ENCODE measurements around the gene BABAM2.

Gene BABAM2

DNA sequence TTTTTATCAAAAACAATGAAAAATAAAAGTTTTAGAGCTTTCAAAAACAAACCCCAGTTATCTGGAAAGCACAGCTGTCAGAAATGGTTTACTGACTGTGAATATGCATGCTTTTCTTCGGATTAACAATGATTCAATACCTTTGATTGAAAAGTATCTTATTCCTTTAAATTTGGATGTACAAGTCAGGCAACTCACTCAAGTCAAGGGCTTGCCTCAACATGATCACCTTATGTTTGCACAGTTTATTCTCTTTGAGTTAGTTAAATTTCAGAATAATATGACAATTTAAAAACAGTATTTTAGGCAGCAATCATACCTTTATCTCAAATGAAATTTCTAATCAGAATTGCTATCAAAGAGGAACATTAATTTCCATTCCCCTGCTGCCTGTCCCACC, 393.3 kb downstream of the BABAM2 start:
- no peak overlapping the region for H3K4me3 ChIP-seq (ENCODE audit: low read depth, low read length)
- no peak for DNase-seq (ENCODE audit: low read depth)
- TF ChIP-seq POLR2A (IDR thresholded peaks at IDR 0.05; ENCODE audit: extremely low read depth, insufficient read length) (no peak), MYC (IDR thresholded peaks at IDR 0.05; ENCODE audit: low read depth, low read length) (no peak)
- TF ChIP-seq, protein P1, sequence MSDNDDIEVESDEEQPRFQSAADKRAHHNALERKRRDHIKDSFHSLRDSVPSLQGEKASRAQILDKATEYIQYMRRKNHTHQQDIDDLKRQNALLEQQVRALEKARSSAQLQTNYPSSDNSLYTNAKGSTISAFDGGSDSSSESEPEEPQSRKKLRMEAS (IDR thresholded peaks at IDR 0.05; ENCODE audit: low read depth, low read length): no peak
- TF ChIP-seq, protein P2, sequence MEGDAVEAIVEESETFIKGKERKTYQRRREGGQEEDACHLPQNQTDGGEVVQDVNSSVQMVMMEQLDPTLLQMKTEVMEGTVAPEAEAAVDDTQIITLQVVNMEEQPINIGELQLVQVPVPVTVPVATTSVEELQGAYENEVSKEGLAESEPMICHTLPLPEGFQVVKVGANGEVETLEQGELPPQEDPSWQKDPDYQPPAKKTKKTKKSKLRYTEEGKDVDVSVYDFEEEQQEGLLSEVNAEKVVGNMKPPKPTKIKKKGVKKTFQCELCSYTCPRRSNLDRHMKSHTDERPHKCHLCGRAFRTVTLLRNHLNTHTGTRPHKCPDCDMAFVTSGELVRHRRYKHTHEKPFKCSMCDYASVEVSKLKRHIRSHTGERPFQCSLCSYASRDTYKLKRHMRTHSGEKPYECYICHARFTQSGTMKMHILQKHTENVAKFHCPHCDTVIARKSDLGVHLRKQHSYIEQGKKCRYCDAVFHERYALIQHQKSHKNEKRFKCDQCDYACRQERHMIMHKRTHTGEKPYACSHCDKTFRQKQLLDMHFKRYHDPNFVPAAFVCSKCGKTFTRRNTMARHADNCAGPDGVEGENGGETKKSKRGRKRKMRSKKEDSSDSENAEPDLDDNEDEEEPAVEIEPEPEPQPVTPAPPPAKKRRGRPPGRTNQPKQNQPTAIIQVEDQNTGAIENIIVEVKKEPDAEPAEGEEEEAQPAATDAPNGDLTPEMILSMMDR (IDR thresholded peaks at IDR 0.05; ENCODE audit: low read depth, low read length): no peak

DNA sequence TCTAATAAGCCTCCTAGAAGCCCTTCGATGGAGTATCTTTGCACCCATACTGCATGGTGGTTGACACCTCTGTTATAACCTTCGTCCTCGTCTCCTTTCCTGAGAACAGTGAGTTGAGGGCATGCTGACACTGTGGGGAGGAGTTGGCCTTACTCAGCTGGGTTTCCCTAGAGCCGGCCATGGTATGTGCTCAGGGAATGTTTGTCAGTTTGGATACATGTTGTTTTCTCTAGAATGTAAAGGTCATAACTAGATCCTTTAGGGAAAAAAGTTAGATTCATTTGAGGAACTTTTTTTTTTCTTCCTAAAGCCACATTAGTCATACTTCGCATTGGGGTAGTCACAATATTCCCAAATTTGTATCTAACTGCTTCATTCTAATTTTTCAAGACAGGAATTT, 396.1 kb downstream of the BABAM2 start:
- H3K4me3 ChIP-seq (ENCODE audit: low read depth, low read length): no peak overlapping the region
- no peak for DNase-seq (ENCODE audit: low read depth)
- TF ChIP-seq, protein P2 (IDR thresholded peaks at IDR 0.05; ENCODE audit: low read depth, low read length): no peak
- TF ChIP-seq POLR2A (IDR thresholded peaks at IDR 0.05; ENCODE audit: extremely low read depth, insufficient read length) (no peak), MYC (IDR thresholded peaks at IDR 0.05; ENCODE audit: low read depth, low read length) (no peak)
- TF ChIP-seq, protein P1 (IDR thresholded peaks at IDR 0.05; ENCODE audit: low read depth, low read length): no peak

DNA sequence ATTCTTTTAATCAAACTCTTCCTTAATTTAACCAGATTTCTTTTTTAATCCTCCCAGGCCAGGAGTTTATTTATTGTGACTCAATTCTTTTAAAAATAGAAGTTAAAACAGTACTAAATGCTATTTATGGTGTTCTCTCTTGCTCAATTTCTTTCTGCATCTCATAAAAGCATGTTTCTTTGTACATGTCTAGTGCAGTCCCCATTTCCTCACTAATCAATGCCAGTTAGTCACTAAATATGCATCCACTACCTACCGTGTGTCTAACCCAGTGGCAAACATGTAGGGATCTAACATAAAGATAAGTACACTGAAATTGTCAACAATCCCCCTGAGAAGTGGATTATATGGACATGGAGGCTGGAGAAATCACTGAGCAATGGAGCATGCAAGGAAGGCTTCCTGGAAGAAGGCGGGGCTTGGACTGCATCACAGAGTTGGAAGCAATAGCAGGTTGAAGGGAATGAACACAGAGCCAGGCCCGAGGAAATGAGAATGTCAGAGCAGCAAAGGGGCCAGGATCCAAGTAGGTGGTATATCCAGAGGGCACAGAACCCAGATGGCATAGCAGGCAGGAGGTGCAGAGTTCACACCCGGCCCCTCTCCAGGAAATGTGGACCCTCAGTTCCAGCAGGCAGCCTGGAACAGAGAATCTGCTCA, 396.9 kb downstream of the BABAM2 start:
- no peak for DNase-seq (ENCODE audit: low read depth)
- TF ChIP-seq, protein P2 (IDR thresholded peaks at IDR 0.05; ENCODE audit: low read depth, low read length): no peak
- TF ChIP-seq MYC (IDR thresholded peaks at IDR 0.05; ENCODE audit: low read depth, low read length) (no peak), POLR2A (IDR thresholded peaks at IDR 0.05; ENCODE audit: extremely low read depth, insufficient read length) (no peak)
- TF ChIP-seq, protein P1 (IDR thresholded peaks at IDR 0.05; ENCODE audit: low read depth, low read length): no peak

DNA sequence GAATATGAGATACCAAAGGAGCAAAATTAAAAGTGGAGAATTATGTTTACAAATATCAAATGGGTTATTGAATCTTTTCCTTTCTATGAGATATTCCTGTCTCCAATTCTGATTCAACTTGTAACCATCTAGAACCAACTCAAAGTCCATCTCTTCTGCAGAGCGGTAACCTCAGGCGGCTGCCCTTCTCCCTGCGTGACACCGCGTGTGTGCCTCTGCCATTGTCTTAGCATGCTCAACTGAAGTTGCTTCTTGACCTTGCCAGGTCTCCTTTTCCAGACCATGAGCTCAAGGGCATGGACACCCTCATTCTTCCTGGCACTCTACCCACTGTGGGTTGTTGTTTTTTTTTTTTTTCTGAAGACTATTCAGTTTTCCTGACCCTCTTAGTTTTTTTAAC, 398.1 kb downstream of the BABAM2 start:
- H3K4me3 ChIP-seq (ENCODE audit: low read depth, low read length): no peak overlapping the region
- no peak for DNase-seq (ENCODE audit: low read depth)
- TF ChIP-seq, protein P2 (IDR thresholded peaks at IDR 0.05; ENCODE audit: low read depth, low read length): no peak
- TF ChIP-seq POLR2A (IDR thresholded peaks at IDR 0.05; ENCODE audit: extremely low read depth, insufficient read length): no peak
- TF ChIP-seq MYC (IDR thresholded peaks at IDR 0.05; ENCODE audit: low read depth, low read length): no peak
- TF ChIP-seq, protein P1 (IDR thresholded peaks at IDR 0.05; ENCODE audit: low read depth, low read length): no peak

More for the DNA sequence above, 396.9 kb downstream of the BABAM2 start:
- no peak overlapping the region for H3K4me3 ChIP-seq (ENCODE audit: low read depth, low read length)

DNA sequence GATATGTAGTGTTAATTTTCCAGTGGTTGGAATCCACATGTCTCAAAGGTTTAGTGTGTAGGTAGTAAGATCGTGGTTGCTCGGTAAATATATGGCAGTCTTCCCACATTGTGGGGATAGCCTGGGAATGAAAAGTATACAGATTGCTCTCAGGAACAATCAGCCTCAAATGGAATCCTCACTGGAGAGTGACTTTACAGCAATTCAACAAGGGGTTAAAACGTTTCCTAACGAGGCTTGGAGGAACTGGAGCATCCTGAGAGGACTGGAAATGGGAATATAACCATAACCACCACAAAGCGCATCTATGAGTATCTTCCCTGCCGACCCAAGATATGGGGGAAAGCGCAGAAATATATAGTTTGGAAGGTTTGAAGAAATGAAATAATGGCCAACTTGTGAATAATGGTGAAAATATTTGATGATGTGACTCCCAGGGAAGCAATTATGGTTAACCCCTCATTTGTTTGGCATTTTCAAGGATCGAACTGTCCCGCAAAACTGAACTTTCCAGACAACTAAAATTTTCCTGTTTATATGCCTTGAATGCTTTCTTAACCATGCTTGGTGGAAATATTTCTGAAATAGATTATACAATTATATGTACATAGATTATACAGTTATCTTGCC, 401.4 kb downstream of the BABAM2 start:
- TF ChIP-seq POLR2A (IDR thresholded peaks at IDR 0.05; ENCODE audit: extremely low read depth, insufficient read length) (no peak), MYC (IDR thresholded peaks at IDR 0.05; ENCODE audit: low read depth, low read length) (no peak)
- TF ChIP-seq, protein P1 (IDR thresholded peaks at IDR 0.05; ENCODE audit: low read depth, low read length): no peak
- TF ChIP-seq, protein P2 (IDR thresholded peaks at IDR 0.05; ENCODE audit: low read depth, low read length): no peak
- DNase-seq (ENCODE audit: low read depth): no peak
- no peak overlapping the region for H3K4me3 ChIP-seq (ENCODE audit: low read depth, low read length)
